Ovary (tissue), 3 donors: ENCODE measurements around the gene FLYWCH1.

Source experiments
- EP300 ChIP-seq: sonication (generic); formaldehyde crosslinking; IDR thresholded peaks from one replicate; pipeline ENCODE4 v1.6.1; 2017; ENCODE audit warnings: antibody characterized with exemption
- POLR2A ChIP-seq: fragments of 450-650 bp; IDR thresholded peaks from one replicate; pipeline ENCODE4 v1.6.1; 2017; ENCODE audit warnings: antibody characterized with exemption, mild to moderate bottlenecking, moderate library complexity
- TF ChIP-seq, protein P1 (sequence below), 3 donors: fragments of 450-650 bp in 2 of 3; fragments of 200-600 bp in 1 of 3; IDR thresholded peaks; one replicate each; pipeline versions ENCODE4 v1.5.1 to v1.8.0; 2016 to 2022; ENCODE audit warnings: antibody characterized with exemption in 3 of 3, mild to moderate bottlenecking in 1 of 3
- donor health status: DM: no; HTN: no; CAD: no.

DNA sequence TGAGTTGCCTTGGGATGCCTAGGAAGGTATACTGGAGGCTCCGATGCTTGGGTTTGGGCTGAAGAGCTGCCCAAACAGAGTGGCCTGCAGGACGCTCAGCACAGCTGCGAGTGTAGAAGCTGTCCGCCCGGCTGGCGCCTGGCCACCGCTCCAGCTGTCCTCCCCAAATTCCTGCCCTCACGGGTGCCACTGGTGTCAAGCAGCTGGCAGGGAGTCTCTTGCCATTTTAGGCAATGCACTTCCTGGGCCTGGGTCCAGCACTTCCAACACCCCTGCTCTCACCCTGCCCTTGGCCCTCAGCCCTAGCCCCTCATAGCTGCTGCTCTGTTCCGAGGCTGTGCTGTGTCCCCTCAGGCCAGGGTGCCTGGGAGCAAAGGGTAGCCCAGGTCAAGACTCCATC is 73.7 kb downstream of the FLYWCH1 start:
- TF ChIP-seq POLR2A (no peak), EP300 (no peak)
- TF ChIP-seq, protein P1, sequence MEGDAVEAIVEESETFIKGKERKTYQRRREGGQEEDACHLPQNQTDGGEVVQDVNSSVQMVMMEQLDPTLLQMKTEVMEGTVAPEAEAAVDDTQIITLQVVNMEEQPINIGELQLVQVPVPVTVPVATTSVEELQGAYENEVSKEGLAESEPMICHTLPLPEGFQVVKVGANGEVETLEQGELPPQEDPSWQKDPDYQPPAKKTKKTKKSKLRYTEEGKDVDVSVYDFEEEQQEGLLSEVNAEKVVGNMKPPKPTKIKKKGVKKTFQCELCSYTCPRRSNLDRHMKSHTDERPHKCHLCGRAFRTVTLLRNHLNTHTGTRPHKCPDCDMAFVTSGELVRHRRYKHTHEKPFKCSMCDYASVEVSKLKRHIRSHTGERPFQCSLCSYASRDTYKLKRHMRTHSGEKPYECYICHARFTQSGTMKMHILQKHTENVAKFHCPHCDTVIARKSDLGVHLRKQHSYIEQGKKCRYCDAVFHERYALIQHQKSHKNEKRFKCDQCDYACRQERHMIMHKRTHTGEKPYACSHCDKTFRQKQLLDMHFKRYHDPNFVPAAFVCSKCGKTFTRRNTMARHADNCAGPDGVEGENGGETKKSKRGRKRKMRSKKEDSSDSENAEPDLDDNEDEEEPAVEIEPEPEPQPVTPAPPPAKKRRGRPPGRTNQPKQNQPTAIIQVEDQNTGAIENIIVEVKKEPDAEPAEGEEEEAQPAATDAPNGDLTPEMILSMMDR (IDR thresholded peaks at IDR 0.05): no peak
